HG03135 (cell line): ENCODE results near the gene RNF213.
"Not testable (repeated sequence)": the region's sequence is repeated elsewhere in the genome, so short reads cannot be mapped to it uniquely, and the experiment has no call there.

Experiments used
- ATAC-seq: cut with Tn5 transposase; IDR thresholded peaks from one replicate; pipeline ENCODE4 v1.9.1; 2021; ENCODE audit warnings: mild to moderate bottlenecking, moderate library complexity; ENCODE audit not compliant: unreplicated experiment

The RNF213 gene

DNA sequence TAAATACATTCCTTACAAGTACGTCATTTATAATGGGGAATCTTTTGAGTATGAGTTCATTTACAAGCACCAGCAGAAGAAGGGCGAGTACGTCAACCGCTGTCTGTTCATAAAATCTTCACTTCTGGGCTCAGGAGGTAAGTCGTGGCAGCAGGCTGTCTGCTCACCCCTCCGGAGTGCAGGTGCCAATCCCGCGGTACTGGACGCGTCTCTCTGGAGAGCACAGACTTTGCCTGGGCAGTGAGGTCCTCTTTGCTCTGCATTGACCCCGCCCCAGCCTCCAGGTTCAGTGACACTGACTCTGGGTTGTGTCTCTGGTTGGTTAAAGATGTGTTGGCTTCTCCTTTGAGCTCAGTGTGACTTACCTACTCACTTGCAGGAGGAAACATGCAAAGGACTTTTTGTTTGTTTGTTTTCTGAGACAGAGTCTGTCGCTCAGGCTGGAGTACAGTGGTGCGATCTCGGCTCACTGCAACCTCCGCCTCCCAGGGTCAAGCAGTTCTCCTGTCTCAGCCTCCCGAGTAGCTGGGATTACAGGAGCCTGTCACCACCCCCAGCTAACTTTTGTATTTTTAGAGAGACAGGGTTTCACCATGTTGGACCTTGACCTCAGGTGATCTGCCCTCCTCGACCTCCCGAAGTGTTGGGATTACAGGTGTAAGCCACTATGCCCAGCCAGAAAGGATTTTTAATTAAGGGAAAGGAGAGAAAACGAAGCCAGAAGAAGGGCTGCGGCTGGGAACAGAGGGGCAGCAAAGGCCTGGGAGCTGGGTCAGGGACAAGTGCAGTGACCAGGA, 31.2 kb downstream of the RNF213 start:
- ATAC-seq, result no peak

DNA sequence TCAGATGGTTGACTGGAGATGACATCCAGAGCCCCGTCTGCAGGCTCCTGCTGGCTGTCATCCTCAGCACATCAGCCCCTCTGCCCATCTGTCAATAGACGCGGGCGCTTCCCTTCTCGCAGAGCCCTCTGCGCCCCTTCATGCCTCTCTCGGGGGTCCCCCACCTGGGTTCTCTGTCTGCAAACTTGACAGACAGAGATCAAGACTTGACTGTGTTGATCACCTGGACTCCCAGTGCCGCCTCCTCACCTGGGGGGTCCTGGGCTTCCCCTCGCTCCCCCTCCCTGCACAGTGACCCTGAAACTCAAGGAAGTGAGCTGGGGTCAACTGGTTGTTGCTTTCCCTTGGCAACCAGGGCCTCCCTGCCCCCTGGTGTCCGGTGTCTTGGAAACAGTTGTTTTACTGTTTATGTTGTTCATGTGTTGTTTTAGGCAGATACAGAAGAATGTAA, 31.9 kb downstream of the RNF213 start:
- no peak for ATAC-seq

DNA sequence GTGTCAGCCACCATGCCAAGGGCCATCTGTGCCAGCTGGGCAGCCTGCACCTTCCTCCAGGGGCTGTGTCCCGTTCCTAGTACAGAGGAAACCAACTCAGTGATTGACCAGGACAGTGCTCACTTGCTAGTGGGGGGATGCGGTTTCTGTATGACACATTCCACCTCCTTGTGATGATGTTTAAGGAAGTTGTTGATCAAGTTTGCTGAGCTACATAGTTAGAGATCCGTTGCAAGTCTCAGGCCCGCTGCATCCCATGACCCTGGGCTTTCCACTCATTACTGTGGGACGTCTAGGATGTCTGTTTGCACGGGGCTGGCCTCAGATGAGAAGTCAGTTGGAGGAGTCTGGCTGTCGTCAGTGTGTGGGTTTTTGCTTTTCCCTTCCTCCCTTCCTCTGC, 33.6 kb downstream of the RNF213 start:
- ATAC-seq, result no peak

DNA sequence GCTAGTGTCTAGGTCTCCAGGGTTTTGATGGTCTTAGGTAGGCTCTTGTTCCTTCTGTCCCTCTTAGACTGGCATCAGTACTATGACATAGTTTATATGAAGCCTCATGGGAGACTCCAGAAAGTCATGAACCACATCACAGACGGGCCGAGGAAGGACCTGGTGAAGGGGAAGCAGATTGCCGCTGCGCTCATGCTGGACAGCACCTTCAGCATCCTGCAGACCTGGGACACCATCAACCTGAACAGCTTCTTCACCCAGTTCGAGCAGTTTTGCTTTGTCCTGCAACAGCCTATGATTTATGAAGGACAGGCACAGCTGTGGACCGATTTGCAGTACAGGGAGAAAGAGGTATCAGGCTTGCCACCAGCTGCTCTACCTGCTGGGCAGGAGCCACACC, 34.0 kb downstream of the RNF213 start:
- no peak for ATAC-seq

DNA sequence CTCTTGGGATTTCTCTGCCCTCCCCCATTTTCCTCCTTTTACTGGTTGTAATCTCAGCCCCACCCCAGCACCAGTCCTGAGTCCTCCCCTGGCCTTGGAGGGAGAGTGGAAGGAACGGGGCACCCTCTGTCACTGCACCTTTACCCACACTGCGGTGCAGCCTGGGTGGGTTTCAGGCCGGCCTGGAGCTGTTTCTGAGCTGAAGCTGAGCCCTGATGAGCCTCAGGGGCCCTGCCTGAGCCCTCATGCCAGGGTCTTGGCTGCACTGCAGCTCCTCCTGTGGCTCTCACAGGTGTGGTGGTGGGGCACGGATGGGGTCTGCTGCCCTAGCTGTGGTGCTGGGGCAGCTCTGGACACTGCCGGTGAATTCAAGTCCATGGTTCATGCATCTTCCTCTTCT, 34.5 kb downstream of the RNF213 start:
- ATAC-seq, result no peak

DNA sequence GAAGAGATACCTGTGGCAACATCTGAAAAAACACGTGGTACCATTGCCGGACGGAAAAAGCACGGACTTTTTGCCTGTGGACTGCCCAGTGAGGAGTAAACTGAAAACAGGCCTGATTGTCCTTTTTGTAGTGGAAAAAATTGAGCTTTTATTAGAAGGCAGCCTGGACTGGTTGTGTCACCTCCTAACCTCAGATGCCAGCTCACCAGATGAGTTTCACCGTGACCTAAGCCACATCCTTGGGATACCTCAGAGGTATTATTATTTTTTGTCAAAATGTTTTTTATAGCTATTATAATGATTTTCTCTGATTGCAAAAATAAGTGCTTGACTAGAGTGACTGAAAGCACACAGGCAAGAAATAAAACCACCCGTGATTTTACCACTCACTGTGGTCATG, 34.9 kb downstream of the RNF213 start:
- no peak for ATAC-seq

DNA sequence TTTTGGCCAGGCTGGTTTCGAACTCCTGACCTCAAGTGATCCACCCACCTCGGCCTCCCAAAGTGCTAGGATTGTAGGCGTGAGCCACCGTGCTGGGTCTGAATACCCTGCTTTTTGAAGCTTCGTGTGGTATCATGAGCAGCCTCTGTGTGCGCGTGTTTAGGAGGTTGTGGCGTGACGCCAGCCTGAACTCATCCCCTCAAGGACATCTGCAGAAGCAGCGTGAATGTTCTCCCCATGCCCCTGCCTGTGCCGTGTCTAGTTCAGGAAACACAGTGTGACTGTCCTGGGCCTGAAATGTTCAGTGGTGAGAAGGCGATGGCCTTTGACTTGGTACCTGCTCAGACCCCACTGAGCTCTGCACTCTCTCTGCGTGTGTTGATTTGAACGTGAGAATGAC, 35.6 kb downstream of the RNF213 start:
- no peak for ATAC-seq

DNA sequence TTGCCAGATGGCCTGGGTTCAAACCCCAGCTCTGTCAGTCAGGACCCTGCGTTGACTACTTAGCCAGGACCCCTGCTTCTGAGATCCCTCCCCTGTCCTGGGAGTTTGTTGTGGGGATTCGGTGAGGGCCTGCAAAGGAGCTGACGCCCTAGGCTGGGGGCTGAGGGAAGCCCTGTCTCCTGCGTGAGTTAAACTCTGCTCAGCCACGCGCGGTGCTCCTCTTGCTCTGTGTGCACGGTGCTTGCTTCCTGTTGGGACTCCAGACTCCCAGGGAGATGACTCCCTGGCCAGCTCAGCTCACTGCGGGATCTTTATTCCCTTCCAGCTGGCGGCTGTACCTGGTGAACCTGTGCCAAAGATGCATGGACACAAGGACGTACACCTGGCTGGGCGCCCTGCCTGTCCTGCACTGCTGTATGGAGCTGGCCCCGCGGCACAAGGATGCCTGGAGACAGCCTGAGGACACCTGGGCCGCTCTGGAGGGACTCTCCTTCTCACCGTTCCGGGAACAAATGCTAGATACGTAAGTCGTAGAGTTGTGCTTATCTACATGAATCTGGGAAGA, 37.4 kb downstream of the RNF213 start:
- no peak for ATAC-seq

DNA sequence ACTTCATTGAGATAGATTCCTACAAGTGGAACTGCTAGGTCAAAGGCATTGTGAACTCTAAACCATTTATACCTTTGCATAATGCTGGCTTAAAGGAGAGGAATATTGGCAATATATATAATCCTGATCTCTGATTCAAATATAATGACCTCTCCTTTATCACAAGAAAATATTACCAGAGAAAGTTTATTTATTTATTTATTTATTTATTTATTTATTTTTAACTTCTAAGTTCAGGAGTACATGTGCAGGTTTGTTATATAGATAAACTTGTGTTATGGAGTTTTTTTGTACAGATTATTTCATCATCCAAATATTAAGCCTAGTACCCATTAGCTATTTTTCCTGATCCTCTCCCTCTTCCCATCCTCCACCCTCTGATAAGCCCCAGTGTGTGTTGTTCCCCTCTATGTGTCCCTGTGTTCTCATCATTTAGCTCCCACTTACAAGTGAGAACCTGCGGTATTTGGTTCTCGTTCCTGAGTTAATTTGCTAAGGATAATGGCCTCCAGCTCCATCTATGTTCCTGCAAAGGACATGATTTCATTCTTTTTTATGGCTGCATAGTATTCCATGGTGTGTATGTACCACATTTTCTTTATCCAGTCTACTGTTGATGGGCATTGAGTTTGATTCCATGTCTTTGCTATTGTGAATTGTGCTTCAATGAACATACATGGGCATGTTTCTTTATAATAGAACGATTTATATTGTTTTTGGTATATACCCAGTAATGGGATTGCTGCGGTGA, 38.9 kb downstream of the RNF213 start:
- not testable (repeated sequence) for ATAC-seq

DNA sequence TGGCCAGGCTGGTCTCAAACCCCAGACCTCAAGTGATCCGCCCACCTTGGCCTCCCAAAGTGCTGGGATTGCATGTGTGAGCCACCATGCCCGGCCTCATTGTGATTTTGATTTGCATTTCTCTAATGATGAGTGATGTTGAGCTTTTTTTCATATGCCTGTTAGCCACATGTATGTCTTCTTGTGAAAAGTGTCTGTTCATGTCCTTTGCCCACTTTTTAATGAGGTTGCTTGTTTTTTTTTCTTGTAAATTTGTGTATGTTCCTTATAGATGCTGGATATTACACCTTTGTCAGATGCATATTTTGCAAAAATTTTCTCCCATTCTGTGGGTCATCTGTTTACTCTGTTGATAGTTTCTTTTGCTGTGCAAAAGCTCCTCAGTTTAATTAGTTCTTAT, 40.1 kb downstream of the RNF213 start:
- not testable (repeated sequence) for ATAC-seq

DNA sequence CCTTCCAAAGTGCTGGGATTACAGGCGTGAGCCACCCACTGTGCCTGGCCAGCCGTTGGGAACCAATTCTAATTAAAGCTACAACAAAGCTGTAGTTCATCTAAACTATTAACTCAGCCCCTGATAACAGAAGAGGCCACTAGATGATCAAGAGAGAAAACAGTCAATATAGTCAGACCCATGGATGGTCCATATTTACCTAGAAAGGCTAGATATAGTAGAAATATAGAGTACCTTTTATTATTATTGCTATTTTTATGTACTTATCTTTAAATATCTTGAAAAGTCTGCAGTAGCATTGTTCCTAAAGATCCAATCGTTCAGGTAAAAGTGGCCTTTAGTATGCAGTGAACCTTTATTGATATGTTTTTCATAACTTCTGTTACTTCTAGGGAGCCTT, 43.2 kb downstream of the RNF213 start:
- ATAC-seq, result no peak

DNA sequence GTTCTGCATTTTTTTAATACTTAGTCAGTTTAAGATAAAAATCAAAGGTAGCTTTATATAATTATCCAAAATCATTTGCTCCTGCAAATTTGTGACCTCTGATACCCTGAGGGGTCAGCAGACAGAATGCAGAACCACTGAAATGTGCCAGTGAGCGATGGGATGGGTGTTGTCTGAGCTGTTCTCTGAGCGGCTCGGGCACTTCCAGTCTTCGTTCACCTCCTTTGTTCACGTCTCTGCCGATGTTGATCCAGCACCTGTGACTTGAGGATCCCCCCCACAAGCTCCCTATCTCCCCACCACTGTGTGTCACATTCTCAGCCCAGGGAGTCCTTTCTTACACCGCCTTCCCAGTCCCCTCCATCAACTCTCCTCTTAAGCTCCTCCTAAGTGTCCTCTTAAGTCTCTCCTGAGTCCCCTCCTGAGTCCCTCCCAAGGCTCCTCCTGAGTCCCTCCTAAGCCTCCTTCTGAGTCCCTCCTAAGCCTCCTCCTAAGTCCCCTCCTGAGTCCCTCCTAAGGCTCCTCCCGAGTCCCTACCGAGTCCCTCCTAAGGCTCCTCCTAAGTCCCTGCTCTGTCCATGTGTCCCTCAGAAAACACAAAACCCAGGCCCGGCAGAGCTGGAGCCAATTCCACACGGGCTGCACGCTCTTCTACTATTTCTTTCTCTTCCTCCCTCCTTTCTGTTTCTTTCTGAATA, 47.5 kb downstream of the RNF213 start:
- no peak for ATAC-seq

DNA sequence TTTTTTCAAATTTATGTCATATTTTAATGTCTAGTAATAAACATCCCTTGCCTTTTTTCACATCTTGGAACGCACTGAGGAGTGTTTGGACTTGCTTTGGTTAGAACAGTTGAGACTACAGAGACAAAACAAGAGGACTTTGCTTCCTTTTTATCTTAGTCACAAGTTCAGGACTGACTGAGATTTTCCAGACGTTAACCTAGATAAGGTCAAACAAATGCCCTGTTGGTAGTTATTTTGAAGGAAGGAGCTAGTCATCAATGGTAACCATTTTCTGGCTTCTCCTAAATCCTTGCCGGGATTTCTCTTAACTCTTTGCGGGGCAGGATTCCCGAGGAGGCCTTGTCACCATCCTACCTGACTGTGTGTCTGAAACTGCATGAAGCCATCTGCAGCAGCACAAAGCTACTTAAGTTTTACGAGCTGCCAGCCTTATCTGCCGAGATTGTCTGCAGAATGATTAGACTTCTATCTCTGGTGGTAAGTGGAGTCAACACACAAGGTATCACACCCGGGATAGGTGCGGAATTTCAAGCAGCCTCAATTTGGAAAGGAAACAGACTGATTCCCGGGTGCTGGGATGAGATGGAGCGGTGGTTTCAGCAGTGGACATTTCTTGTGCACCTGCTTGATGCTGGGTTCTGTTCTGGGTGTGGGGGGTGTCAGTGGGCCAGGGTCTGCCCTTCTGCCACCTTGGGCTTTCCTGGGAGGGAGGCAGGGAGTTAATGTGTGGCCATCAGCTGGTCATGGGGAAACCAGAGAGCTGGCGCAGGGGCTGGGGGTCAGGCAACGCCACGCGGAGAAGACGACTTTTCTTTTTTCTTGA, 48.3 kb downstream of the RNF213 start:
- no peak for ATAC-seq

DNA sequence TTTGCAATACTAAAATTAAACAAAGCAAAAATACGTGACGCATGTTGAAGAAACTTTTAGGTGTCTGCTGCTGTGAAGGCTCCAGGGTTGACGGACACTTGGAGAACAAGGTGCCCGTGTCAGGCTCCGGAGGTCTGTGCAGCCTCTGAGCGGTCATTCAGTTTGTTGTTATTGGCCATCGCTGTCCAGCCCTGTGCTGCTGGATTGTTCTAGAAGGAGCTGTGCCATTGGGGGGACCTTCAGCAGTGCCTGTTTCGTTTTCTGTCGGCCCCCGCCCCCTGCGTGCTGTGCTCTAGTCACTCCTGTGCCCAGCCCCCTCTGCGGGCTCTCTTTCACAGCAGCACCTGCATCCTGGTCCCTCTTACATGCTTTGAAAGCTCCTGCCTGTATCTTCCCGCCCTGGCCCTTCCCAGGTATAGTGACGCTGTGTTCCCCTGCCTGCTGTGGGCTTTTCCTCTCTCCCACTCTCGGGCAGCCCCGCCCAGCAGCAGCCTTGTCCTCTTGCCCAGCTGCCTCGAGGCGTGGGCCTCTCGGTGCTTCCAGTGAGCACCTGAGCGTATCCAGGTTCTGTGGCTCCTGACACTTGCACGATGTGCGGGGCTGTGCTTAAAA, 50.7 kb downstream of the RNF213 start:
- no peak for ATAC-seq

DNA sequence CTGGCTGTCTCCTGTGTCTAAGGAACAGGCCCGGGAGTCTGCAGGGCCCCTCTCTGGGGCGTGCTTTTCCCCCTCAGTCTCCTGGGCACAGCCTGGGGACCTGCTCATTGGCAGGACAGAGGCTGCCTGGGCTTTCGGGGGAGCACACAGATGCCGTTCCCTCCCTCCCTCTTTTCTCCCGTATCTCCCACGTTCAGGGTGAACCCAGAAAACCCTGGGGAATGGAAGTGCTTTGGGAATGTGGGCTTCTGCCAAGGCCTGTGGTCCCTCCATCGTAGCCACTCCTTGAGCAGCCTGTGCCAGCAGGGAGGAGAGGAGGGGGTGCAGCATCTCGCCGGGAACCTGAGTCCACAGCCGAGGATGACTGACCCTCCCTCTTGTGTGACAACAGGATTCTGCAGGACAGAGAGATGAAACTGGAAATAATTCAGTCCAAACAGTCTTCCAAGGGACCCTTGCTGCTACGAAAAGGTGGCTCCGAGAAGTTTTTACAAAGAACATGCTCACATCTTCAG, 52.0 kb downstream of the RNF213 start:
- no peak for ATAC-seq

DNA sequence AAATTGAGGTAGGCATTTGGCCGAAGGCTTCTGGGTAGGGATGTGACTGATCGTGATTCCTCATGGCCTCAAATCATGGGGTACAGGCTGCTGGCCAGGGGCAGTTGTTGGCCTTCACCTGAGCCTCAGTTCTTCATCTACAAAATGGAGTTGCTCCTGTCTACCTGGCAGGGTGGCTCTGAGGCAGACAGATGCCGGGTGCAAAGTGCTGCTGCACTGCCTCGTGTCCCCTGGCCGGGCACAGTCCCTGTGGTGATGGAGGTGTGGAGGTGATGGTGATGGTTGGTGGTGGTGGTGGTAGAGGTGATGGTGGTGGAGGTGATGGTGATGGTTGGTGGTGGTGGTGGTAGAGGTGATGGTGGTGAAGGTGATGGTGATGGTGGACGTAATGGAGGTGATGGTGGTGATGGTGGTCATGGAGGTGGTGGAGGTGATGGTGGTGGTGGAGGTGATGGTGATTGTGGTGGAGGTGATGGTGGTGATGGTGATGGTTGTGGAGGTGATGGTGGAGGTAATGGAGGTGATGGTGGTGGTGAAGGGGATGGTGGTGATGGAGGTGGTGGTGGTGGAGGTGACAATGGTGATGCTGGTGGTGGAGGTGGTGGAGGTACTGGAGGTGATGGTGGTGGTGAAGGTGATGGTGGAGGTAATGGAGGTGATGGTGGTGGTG, 52.6 kb downstream of the RNF213 start:
- no peak for ATAC-seq

DNA sequence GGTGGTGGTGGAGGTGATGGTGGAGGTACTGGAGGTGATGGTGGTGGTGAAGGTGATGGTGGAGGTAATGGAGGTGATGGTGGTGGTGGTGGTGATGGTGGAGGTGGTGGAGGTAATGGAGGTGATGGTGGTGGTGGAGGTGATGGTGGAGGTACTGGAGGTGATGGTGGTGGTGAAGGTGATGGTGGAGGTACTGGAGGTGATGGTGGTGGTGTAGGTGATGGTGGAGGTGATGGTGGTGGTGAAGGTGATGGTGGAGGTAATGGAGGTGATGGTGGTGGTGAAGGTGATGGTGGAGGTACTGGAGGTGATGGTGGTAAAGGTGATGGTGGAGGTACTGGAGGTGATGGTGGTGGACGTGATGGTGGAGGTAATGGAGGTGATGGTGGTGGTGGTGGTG, 53.3 kb downstream of the RNF213 start:
- not testable (repeated sequence) for ATAC-seq

DNA sequence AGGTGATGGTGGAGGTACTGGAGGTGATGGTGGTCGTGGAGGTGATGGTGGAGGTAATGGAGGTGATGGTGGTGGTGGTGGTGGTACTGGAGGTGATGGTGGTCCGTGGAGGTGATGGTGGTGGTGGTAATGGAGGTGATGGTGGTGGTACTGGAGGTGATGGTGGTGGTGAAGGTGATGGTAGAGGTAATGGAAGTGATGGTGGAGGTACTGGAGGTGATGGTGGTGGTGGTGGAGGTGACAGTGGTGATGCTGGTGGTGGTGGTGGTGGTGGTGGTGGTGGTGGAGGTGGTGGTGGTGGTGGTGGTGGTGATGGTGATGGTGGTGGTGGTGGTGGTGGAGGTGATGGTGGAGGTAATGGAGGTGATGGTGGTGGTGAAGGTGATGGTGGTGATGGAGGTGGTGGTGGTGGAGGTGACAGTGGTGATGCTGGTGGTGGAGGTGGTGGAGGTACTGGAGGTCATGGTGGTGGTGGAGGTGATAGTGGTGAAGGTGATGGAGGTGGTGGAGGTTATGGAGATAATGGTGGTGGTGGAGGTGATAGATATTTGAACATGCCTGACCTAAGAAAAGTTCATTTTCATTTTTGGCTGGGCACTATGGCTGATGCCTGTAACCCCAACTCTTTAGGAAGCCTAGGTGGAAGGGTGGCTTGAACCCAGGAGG, 55.0 kb downstream of the RNF213 start:
- ATAC-seq, result no peak

DNA sequence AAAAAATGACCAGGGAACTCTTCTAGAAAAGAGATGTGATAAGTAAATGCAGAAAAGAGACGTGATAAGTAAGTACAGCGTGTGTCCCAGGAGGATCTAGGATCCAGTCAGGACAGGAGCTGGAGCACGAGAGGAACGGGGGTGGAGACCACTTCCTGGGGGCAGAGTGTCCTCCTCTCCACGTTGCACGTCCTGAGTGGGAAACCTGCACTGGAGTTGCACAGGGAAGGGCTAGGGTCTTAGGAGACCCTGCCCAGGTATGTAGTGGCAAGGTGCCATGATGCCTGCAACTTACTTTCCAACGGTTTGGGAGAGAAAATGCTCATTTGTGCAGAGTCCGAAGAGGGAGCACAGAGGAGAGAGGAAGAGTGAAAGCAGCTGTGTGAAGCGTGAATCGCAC, 55.8 kb downstream of the RNF213 start:
- ATAC-seq, result no peak
